Adrenal gland (tissue), 5 donors: Measurements from ENCODE around the gene FEV.

Source experiments
- CTCF ChIP-seq, 6 experiments: fragments of 450-650 bp in 4 of 6; fragments of 200-600 bp in 2 of 6; sonication (generic) in 1 of 6; IDR thresholded peaks; 1 replicate in 5 of 6; 2 replicates in 1 of 6; pipeline versions ENCODE4 v1.5.1 to v1.8.0; 2016 to 2021; ENCODE audit warnings: antibody characterized with exemption in 6 of 6, mild to moderate bottlenecking in 2 of 6, moderate library complexity in 1 of 6
- POLR2A ChIP-seq, 2 donors: fragments of 450-650 bp; IDR thresholded peaks; one replicate each; pipeline ENCODE4 v1.6.1; 2017; ENCODE audit warnings: antibody characterized with exemption in 2 of 2, mild to moderate bottlenecking in 2 of 2, moderate library complexity in 1 of 2
- donor health status: DM: no; HTN: no; CAD: no.

DNA sequence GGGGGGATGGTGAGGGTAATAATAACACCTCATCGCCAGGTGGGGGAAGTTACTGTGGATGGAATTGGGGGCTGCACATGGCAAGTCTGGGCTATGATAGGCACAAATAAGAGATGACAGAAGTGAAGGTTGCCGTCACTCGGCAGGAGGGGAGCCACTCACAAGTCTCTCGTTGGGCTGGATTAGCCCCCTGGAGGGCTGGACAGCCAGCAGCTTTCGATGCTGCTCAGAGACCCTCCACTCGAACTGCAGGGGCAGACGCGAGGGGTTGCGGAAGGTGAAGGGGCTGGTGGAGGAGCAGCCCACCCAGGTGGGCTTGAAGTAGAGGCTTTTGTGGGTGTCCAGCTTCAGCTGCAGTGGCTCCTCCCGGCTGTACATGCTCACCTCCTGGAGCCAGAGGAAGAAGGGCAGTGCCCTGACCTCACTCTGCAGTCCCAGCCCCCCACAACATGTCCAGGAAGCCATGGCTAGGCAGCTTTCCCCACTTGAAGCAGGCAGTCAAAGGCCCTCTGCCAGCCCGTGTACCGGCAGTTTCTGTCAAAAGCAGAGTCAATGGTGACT, 38.1 kb upstream of the FEV start:
- no peak for TF ChIP-seq CTCF (IDR thresholded peaks at IDR 0.05)
- no peak for TF ChIP-seq POLR2A (IDR thresholded peaks at IDR 0.05)
